Measurements from ENCODE around the gene TCF7L2.

DNA sequence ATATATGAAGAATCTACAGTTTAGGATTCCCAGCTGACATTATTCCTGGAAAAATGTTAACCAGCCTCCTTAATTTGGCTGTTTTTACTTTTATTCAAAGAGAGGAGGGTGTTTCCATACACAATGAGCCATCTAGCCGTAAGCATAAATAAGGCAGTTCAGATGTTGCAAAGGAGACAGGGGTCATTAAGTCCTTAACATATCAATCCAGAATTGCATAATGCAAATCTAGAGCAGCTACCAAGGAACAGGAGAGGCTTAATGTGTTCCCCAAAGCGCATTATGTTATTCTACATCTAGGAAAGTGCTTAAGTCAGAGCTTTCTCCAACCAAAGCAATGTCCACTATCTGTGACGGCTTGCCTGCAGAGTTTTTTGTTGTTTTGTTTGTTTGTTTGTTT lies 32.4 kb upstream of the TCF7L2 start:
- TF ChIP-seq, protein P1, sequence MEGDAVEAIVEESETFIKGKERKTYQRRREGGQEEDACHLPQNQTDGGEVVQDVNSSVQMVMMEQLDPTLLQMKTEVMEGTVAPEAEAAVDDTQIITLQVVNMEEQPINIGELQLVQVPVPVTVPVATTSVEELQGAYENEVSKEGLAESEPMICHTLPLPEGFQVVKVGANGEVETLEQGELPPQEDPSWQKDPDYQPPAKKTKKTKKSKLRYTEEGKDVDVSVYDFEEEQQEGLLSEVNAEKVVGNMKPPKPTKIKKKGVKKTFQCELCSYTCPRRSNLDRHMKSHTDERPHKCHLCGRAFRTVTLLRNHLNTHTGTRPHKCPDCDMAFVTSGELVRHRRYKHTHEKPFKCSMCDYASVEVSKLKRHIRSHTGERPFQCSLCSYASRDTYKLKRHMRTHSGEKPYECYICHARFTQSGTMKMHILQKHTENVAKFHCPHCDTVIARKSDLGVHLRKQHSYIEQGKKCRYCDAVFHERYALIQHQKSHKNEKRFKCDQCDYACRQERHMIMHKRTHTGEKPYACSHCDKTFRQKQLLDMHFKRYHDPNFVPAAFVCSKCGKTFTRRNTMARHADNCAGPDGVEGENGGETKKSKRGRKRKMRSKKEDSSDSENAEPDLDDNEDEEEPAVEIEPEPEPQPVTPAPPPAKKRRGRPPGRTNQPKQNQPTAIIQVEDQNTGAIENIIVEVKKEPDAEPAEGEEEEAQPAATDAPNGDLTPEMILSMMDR (IDR thresholded peaks at IDR 0.05; ENCODE audit: low read length): no peak
- no peak for TF ChIP-seq EZH2 (IDR thresholded peaks at IDR 0.05; ENCODE audit: borderline replicate concordance, low read length)
